ENCODE results near the gene MAN1C1.

MAN1C1 gene

DNA sequence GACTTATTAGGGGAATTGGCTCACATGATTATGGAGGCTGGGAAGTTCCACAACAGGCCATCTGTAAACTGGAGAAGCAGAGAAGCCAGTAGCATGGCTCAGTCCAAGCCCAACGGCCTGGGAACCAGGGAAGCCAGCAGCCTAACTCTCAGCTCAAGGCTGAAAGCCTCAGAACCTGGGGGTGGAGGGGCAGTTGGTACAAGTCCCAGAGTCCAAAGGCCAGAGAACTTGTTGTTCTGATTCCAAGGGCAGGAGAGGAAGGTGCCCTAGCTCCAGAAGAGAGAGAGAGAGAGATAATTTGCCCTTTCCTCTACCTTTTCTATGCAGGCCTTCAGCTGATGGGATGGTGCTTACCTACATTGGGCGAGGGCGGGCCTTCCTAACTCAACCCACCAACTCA is 55.3 kb downstream of the MAN1C1 start:
- H3K27me3 ChIP-seq (ENCODE audit: control insufficient read depth, insufficient read depth, low read length), result no peaks in the 10 kb centered on the region
- H3K9me3 ChIP-seq (ENCODE audit: control insufficient read depth, low read depth, low read length), result no peaks in the 10 kb centered on the region
- H3K36me3 ChIP-seq (ENCODE audit: control insufficient read depth, low read depth, low read length), result no peaks in the 10 kb centered on the region
- no peak overlapping the region for H3K27ac ChIP-seq (ENCODE audit: low read length)
- peaks cover 4% of the 10 kb centered on the region for H3K4me1 ChIP-seq (ENCODE audit: control insufficient read depth, low read depth, low read length)
- no peak overlapping the region for H3K9ac ChIP-seq (ENCODE audit: low read length)
- H3K4me3 ChIP-seq (ENCODE audit: low read length), result no peak overlapping the region

DNA sequence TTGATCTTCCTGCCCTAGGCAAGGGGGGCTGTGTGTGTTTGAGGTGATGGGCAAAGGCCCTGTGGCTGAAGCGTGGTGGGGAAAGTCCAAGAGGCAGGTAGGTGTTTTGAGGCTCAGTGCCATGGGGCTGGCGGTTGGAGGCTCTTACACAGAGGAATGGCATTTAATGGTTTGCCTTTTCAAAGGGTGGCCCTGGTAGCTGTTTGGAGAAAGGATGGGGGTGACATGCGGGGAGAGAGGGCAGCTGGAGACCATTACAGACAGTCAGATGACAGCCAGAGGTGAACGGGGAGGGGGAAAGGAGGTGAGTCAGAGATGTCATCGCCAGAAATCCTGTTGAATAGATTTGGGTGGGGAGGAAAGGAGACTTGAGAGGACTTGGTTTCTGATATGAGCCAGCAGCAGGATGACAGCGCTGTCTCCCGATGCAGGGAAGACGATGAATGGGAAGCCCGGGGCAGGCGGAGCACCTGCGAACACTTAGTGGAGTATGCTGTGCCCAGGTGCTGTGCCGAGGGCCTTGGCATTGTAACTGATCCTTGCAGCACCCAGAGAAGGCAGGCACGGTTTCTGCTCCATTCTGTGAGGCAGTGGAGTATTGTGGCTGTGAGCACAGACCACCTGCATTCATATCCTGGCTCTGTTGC is 56.3 kb downstream of the MAN1C1 start:
- Histone ChIP-seq H3K27me3 (ENCODE audit: control insufficient read depth, insufficient read depth, low read length) (no peaks in the 10 kb centered on the region), H3K4me3 (ENCODE audit: low read length) (no peak overlapping the region), H3K9ac (ENCODE audit: low read length) (no peak overlapping the region), H3K36me3 (ENCODE audit: control insufficient read depth, low read depth, low read length) (no peaks in the 10 kb centered on the region), H3K27ac (ENCODE audit: low read length) (no peak overlapping the region), H3K9me3 (ENCODE audit: control insufficient read depth, low read depth, low read length) (no peaks in the 10 kb centered on the region), H3K4me1 (ENCODE audit: control insufficient read depth, low read depth, low read length) (peaks cover 4% of the 10 kb centered on the region)

DNA sequence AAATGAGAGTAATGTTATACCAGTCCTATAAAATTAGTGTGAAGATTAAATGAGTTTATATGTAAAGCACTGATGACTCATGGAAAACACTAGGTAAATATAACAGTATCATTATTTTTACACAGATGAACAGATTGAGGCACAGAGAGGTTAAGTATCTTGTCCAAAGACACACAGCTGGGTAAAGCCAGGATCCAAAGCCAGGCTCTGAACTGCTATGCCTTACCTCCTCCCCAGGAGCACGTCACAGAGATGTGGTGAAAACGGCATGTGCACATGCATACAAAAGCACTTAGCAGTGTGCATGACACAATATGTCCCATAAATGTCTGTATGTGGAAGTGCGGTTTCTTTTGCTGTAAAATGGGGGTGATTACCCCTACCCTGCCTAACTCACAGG is 56.9 kb downstream of the MAN1C1 start:
- no peaks in the 10 kb centered on the region for H3K27me3 ChIP-seq (ENCODE audit: control insufficient read depth, insufficient read depth, low read length)
- no peak overlapping the region for H3K9ac ChIP-seq (ENCODE audit: low read length)
- H3K4me1 ChIP-seq (ENCODE audit: control insufficient read depth, low read depth, low read length), result peaks cover 4% of the 10 kb centered on the region
- no peaks in the 10 kb centered on the region for H3K9me3 ChIP-seq (ENCODE audit: control insufficient read depth, low read depth, low read length)
- H3K36me3 ChIP-seq (ENCODE audit: control insufficient read depth, low read depth, low read length), result no peaks in the 10 kb centered on the region
- no peak overlapping the region for H3K27ac ChIP-seq (ENCODE audit: low read length)
- H3K4me3 ChIP-seq (ENCODE audit: low read length), result no peak overlapping the region

DNA sequence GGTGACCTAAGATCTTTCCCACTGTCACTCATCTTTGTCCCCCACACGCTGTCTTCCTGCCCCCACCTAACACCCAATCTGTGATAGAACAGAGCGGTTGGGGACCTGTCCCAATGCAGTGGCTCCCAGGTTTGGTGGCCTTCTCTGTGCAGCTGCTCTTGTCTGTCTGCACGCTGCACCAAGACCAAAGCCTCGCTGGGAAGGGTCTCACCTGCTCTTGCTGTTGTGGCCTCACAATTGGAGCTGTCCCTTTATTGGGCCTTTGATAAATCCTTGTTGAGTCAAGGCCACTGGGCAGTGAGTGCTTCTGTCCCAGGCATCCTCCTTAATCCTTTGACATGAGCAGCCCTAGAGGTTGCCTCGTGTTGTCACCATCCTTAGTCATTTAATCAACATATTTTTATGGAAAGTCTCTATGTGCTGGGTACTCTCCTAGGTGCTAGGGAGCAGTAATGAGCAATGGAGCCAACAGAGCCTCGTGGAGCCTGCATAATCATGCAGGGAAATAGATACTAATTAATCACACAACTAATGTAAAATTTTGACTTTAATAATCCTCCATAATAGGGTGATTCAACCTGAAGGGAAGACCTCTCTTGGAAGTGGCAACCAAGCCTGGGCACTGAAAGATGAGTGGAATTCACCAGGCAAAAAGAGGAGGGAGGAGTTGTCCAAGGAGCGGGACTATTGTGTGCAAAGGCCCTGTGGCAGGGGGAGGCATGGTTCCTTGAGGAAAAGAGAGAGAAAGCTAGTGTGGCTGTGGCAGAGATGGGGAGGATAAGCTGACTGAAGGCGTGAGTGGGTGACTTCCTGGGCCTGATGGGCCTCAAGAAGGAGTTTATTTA is 57.6 kb downstream of the MAN1C1 start:
- no peak overlapping the region for H3K9ac ChIP-seq (ENCODE audit: low read length)
- H3K27me3 ChIP-seq (ENCODE audit: control insufficient read depth, insufficient read depth, low read length), result no peaks in the 10 kb centered on the region
- no peak overlapping the region for H3K27ac ChIP-seq (ENCODE audit: low read length)
- no peaks in the 10 kb centered on the region for H3K9me3 ChIP-seq (ENCODE audit: control insufficient read depth, low read depth, low read length)
- H3K4me3 ChIP-seq (ENCODE audit: low read length), result no peak overlapping the region
- H3K4me1 ChIP-seq (ENCODE audit: control insufficient read depth, low read depth, low read length), result peaks cover 4% of the 10 kb centered on the region
- no peaks in the 10 kb centered on the region for H3K36me3 ChIP-seq (ENCODE audit: control insufficient read depth, low read depth, low read length)

DNA sequence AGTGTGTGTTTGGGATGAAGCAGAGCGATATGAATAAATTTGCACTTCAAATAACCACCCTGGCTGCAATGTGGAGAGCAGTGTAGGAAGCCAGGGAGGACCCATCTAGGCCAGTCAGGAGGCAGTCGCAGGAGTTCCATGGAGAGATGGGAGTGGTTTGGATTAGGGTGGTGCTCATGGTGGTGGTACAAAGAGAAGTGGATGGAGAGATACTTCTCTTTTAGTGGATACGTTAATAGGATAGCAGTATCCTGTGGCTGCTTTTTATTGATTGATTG is 58.2 kb downstream of the MAN1C1 start:
- H3K27me3 ChIP-seq (ENCODE audit: control insufficient read depth, insufficient read depth, low read length), result no peaks in the 10 kb centered on the region
- H3K4me1 ChIP-seq (ENCODE audit: control insufficient read depth, low read depth, low read length), result peaks cover 4% of the 10 kb centered on the region
- no peaks in the 10 kb centered on the region for H3K9me3 ChIP-seq (ENCODE audit: control insufficient read depth, low read depth, low read length)
- H3K36me3 ChIP-seq (ENCODE audit: control insufficient read depth, low read depth, low read length), result no peaks in the 10 kb centered on the region
- no peak overlapping the region for H3K9ac ChIP-seq (ENCODE audit: low read length)
- H3K4me3 ChIP-seq (ENCODE audit: low read length), result no peak overlapping the region
- no peak overlapping the region for H3K27ac ChIP-seq (ENCODE audit: low read length)

DNA sequence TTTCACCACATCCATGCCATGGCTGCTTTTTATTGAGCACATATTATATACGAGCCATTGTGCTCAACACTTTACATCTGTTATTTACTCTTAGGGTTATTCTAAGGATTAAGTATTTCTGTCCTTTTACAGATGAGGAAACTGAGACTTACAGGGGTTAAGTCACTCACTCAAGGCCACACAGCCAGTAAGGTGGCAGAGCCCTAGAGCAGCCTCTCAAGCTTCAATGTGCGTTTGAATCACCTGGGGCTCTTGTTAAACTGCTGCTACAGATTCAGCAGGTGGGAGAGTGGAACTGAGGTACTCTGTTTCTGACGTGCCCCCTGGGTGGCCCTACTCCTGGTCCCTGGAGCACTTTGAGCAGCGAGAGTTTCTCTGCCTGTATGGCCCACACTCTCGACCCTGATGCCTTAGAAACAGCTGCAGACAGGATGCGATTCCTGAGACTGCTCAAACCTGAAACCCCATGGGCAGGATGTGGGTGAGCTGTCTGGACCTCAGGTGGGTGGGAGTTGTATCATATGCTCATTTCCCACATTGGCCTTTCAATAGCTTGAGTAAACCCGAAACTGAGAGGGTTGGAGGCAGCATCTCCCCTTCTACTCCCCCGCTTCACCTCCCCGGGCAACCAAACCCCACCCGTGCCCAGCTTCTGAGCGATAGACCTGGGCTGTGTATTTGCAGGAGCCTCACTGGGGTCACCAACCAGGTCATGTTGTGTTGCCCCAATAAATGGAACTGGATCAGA is 59.3 kb downstream of the MAN1C1 start:
- Histone ChIP-seq H3K27ac (ENCODE audit: low read length) (no peak overlapping the region), H3K4me3 (ENCODE audit: low read length) (no peak overlapping the region), H3K9me3 (ENCODE audit: control insufficient read depth, low read depth, low read length) (no peaks in the 10 kb centered on the region), H3K4me1 (ENCODE audit: control insufficient read depth, low read depth, low read length) (peaks cover 4% of the 10 kb centered on the region), H3K36me3 (ENCODE audit: control insufficient read depth, low read depth, low read length) (no peaks in the 10 kb centered on the region), H3K9ac (ENCODE audit: low read length) (no peak overlapping the region), H3K27me3 (ENCODE audit: control insufficient read depth, insufficient read depth, low read length) (no peaks in the 10 kb centered on the region)

DNA sequence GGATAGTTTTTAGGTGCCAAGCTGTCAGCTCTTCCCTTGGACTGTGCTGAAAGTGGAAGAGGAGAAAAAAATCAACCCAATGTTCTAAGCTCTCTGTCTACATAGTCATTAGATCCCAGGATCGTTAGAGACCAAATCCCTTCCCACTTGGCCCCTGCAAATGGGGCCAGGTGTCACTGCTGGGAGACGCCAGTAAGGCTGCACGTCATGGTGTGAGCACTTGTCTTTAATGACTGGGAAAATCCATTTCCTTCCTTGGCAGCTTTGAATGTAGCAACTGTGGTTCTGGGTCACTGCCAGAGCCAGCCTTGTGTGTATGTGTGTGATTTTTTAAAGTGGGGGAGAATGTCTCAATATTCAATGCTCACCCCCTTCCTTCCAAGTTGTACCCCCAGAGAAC is 59.9 kb downstream of the MAN1C1 start:
- Histone ChIP-seq H3K27ac (ENCODE audit: low read length) (no peak overlapping the region), H3K4me1 (ENCODE audit: control insufficient read depth, low read depth, low read length) (peaks cover 4% of the 10 kb centered on the region), H3K36me3 (ENCODE audit: control insufficient read depth, low read depth, low read length) (no peaks in the 10 kb centered on the region), H3K9me3 (ENCODE audit: control insufficient read depth, low read depth, low read length) (no peaks in the 10 kb centered on the region), H3K9ac (ENCODE audit: low read length) (no peak overlapping the region), H3K27me3 (ENCODE audit: control insufficient read depth, insufficient read depth, low read length) (no peaks in the 10 kb centered on the region), H3K4me3 (ENCODE audit: low read length) (no peak overlapping the region)

DNA sequence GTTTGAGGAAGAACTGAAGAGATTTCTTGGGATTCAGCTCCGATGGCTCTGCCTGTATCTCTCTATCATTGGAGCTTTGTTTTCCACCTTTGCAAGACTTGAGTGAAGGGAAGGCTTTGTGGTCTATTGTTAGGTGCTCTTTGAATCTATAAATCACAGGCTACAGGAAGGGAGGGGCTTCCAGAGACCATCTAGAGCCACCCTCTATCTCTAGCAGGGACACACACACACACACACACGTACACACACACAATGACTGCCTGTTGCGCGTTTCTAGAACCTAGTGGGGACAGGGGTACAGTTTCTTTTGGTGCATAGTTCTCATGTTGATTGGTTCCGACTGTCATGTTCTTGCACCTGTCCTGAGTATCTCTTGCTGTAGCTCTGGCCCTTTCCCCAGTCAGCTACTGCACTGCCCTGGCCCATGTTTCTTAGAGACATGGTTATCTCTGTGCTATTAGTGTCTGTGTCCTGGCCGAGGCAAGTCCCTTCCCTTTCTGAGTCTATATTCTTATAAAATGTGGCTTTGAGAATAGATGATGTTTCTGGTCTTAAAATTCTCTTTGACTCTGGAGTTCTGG is 60.7 kb downstream of the MAN1C1 start:
- H3K27ac ChIP-seq (ENCODE audit: low read length), result no peak overlapping the region

DNA sequence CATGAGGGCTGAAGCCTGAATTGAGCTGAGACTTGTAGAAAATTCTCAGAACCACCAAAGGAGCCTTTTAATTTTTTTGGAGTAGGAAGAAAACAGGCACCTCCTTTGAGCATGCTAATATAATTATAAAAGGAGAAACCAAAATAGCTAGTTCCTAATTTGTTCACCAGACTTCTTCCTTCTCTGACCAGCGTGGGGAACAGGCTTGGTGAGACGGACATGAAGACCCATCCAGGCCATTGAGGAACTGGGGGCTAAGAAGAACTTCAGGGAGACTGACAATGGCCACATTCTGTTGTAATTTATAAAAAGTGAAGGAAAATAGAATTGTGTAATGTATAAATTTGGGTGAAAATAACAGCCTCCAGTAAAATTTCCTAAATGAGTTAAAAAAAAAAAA is 62.6 kb downstream of the MAN1C1 start:
- Histone ChIP-seq H3K27ac (ENCODE audit: low read length) (no peak overlapping the region), H3K36me3 (ENCODE audit: control insufficient read depth, low read depth, low read length) (no peaks in the 10 kb centered on the region), H3K4me3 (ENCODE audit: low read length) (no peak overlapping the region), H3K9ac (ENCODE audit: low read length) (no peak overlapping the region), H3K27me3 (ENCODE audit: control insufficient read depth, insufficient read depth, low read length) (no peaks in the 10 kb centered on the region), H3K9me3 (ENCODE audit: control insufficient read depth, low read depth, low read length) (no peaks in the 10 kb centered on the region), H3K4me1 (ENCODE audit: control insufficient read depth, low read depth, low read length) (peaks cover 4% of the 10 kb centered on the region)

More for the DNA sequence above, 60.7 kb downstream of the MAN1C1 start:
- Histone ChIP-seq H3K36me3 (ENCODE audit: control insufficient read depth, low read depth, low read length) (no peaks in the 10 kb centered on the region), H3K9ac (ENCODE audit: low read length) (no peak overlapping the region), H3K27me3 (ENCODE audit: control insufficient read depth, insufficient read depth, low read length) (no peaks in the 10 kb centered on the region), H3K4me3 (ENCODE audit: low read length) (no peak overlapping the region), H3K9me3 (ENCODE audit: control insufficient read depth, low read depth, low read length) (no peaks in the 10 kb centered on the region), H3K4me1 (ENCODE audit: control insufficient read depth, low read depth, low read length) (peaks cover 4% of the 10 kb centered on the region)

DNA sequence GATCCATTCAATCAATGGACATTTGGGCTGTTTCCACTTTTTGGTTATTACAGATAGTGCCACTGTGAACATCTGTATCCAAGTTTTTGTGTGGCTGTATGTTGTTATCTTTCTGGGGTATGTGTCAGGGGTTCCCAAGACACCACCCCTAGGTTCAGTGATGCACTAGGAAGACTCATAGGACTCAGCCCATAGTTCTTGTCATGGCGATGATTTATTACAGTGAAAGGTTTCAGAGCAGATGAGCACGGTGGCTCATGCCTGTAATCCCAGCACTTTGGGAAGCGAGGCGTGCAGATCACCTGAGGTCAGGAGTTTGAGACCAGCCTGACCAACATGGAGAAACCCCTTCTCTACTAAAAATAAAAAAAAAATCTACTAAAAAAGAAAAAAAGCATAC is 64.1 kb downstream of the MAN1C1 start:
- Histone ChIP-seq H3K4me3 (ENCODE audit: low read length) (no peak overlapping the region), H3K9me3 (ENCODE audit: control insufficient read depth, low read depth, low read length) (no peaks in the 10 kb centered on the region), H3K9ac (ENCODE audit: low read length) (no peak overlapping the region), H3K27me3 (ENCODE audit: control insufficient read depth, insufficient read depth, low read length) (no peaks in the 10 kb centered on the region), H3K36me3 (ENCODE audit: control insufficient read depth, low read depth, low read length) (no peaks in the 10 kb centered on the region), H3K27ac (ENCODE audit: low read length) (no peak overlapping the region), H3K4me1 (ENCODE audit: control insufficient read depth, low read depth, low read length) (peaks cover 4% of the 10 kb centered on the region)

DNA sequence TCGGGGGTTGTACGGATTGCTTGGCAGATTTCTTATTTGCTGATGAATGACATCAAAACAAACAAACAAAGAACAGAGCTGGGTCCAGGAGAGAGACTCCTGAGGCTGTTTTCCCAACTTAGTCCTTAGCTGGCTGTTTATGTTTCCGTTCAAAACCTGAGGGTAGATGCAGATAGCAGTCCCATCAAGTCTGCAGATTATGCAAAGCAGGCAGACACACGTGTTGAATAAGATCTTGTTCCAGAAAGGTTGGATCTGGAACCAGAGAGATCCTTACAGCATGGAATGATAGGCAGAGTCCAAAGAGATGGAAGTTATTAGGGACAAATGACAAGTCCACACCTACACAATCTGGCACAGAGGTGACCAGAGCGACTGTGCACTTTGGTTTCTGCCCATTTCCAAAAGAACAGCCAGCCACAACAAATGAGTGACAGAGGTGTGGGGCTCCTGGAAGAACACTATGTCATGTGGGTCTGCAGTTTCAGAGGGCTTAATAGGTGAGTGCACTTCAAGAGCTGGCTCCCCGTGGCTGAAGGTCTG is 65.5 kb downstream of the MAN1C1 start:
- Histone ChIP-seq H3K4me1 (ENCODE audit: control insufficient read depth, low read depth, low read length) (no peaks in the 10 kb centered on the region), H3K4me3 (ENCODE audit: low read length) (no peak overlapping the region), H3K9ac (ENCODE audit: low read length) (no peak overlapping the region), H3K9me3 (ENCODE audit: control insufficient read depth, low read depth, low read length) (no peaks in the 10 kb centered on the region), H3K27me3 (ENCODE audit: control insufficient read depth, insufficient read depth, low read length) (no peaks in the 10 kb centered on the region), H3K27ac (ENCODE audit: low read length) (no peak overlapping the region), H3K36me3 (ENCODE audit: control insufficient read depth, low read depth, low read length) (no peaks in the 10 kb centered on the region)
